Measurements from ENCODE around the gene UNC119.

GRCh38 chr17:28523876-28524275, 28.5 kb downstream of the UNC119 start:
- TF ChIP-seq ZNF274 (IDR thresholded peaks at IDR 0.05; ENCODE audit: low read depth, low read length) (no peak), CEBPB (IDR thresholded peaks at IDR 0.05; ENCODE audit: low read depth) (no peak), POLR2A (IDR thresholded peaks at IDR 0.05; ENCODE audit: borderline replicate concordance, extremely low read depth, insufficient read depth, insufficient read length) (no peak), ZBTB33 (IDR thresholded peaks at IDR 0.05; ENCODE audit: extremely low read depth, insufficient replicate concordance, low read length) (no peak), FOSL1 (IDR thresholded peaks at IDR 0.05; ENCODE audit: low read depth) (no peak), EGR1 (IDR thresholded peaks at IDR 0.05; ENCODE audit: low read depth) (no peak), REST (IDR thresholded peaks at IDR 0.05; ENCODE audit: low read depth) (no peak), POLR2AphosphoS5 (IDR thresholded peaks at IDR 0.05; ENCODE audit: low read depth, low read length) (no peak)
- TF ChIP-seq, protein P1, sequence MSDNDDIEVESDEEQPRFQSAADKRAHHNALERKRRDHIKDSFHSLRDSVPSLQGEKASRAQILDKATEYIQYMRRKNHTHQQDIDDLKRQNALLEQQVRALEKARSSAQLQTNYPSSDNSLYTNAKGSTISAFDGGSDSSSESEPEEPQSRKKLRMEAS (IDR thresholded peaks at IDR 0.05), result no peak
- TF ChIP-seq, protein P2, sequence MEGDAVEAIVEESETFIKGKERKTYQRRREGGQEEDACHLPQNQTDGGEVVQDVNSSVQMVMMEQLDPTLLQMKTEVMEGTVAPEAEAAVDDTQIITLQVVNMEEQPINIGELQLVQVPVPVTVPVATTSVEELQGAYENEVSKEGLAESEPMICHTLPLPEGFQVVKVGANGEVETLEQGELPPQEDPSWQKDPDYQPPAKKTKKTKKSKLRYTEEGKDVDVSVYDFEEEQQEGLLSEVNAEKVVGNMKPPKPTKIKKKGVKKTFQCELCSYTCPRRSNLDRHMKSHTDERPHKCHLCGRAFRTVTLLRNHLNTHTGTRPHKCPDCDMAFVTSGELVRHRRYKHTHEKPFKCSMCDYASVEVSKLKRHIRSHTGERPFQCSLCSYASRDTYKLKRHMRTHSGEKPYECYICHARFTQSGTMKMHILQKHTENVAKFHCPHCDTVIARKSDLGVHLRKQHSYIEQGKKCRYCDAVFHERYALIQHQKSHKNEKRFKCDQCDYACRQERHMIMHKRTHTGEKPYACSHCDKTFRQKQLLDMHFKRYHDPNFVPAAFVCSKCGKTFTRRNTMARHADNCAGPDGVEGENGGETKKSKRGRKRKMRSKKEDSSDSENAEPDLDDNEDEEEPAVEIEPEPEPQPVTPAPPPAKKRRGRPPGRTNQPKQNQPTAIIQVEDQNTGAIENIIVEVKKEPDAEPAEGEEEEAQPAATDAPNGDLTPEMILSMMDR (IDR thresholded peaks at IDR 0.05 in 2 of 3, conservative IDR thresholded peaks at IDR 0.05 in 1 of 3; ENCODE audit: borderline replicate concordance in 1 of 3, insufficient read depth in 1 of 3, low read depth in 2 of 3, low read length in 2 of 3), result no peak
- TF ChIP-seq, protein P3, sequence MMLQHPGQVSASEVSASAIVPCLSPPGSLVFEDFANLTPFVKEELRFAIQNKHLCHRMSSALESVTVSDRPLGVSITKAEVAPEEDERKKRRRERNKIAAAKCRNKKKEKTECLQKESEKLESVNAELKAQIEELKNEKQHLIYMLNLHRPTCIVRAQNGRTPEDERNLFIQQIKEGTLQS (IDR thresholded peaks at IDR 0.05), result no peak

All from HCT116 (cell line).